Activated T-cell treated with anti-CD3 and anti-CD28 coated beads for 1 hour (primary cell): ENCODE results near the gene ELN.
A peak's percentile ranks its signal among the peaks of the same experiment; 100 is the strongest.

Experiments used
- DNase-seq: peaks from one replicate; pipeline ENCODE4 v3.0.0-alpha.2; 2020; ENCODE audit warnings: low read depth

Gene ELN

GRCh38 chr7:74093671-74094223 lies 65.8 kb downstream of the ELN start:
- no peak for DNase-seq

DNA sequence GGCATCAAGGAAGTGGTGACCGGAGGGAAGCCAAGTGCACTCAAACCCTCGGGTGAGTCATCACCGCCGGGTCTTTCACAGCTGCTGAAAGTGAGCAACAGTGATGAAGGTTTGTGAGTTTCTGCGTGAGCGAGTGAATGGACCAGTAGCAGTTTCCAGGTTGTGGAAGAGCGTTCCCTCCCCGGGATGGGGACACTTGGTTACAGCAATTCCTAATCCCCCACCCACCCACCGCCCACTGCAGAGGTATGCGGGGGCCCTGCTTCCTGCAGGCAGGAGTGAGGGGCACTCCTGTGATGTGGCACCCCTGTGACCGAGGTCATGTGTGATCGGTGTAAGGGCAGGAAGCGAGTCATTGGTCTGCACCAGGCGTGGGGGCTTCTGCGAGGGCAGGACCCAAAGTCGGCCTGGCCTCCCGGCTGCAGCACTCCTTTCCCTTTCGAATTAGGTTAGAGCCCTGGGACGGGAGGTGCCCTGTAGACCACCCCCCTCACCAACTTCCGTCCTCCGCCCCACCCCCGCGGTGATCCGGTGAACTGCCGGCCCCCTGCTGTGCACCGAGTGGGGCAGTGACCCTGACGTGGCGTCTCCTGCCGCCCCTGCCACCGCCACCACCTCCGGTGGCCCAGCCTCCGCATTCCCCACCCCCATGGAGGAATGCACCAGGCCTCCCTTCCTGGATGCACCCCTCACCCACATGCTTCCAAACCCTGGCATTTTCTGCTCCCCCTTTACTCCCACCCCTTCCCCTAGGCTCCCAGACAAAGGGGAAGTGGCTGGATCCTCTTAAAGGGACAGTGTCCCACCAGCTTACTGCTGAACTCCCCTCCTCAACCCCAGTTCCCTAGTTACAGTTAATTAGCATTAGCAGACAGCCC lies 66.5 kb downstream of the ELN start:
- peak; percentile 51 for DNase-seq

GRCh38 chr7:74095135-74095534 lies 67.2 kb downstream of the ELN start:
- no peak for DNase-seq

GRCh38 chr7:74097937-74098614 lies 70.1 kb downstream of the ELN start:
- no peak for DNase-seq

- DNase-seq = no peak
Observed at GRCh38 chr7:74099031-74099430, 71.1 kb downstream of the ELN start.

- no peak for DNase-seq
Observed at GRCh38 chr7:74101061-74101681, 73.2 kb downstream of the ELN start.

- DNase-seq = no peak
Observed at GRCh38 chr7:74103219-74103772, 75.3 kb downstream of the ELN start.

DNA sequence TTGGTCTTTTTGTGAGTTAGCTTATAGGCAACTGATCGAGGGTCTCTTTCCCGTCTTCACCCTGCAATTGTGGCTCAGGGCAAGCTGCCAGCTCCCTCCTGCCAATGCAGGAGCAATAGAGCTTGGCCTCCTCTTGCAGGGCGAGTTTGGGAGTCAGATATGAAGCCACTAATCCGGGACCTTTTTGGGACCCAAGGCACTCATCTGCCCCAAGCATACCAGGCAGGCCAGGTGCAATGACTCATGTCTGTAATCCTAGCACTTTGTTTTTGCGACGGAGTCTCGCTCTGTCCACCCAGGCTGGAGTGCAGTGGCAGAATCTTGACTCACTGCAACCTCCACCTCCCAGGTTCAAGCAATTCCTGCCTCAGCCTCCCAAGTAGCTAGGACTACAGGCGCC lies 76.7 kb downstream of the ELN start:
- DNase-seq = no peak

DNA sequence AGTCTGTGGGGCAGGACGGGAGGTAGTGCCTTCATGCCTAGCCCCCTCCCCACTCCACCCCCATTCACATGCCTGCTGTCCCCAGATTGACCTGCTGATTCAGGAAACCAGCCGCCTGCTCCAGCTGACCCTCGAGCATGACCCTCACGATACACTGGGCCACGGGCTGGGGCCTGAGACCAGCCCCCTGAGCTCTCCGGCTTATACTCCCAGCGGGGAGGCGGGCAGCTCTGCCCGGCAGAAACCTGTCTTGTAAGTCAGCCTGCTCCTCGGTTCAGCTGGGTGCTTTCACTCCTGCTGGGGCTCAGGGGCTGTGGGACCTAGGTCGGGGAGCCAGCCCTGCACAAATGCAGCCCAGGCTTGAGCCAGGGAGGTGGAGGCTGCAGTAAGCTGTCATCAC lies 78.0 kb downstream of the ELN start:
- no peak for DNase-seq

GRCh38 chr7:74106846-74107245 lies 78.9 kb downstream of the ELN start:
- no peak for DNase-seq

DNA sequence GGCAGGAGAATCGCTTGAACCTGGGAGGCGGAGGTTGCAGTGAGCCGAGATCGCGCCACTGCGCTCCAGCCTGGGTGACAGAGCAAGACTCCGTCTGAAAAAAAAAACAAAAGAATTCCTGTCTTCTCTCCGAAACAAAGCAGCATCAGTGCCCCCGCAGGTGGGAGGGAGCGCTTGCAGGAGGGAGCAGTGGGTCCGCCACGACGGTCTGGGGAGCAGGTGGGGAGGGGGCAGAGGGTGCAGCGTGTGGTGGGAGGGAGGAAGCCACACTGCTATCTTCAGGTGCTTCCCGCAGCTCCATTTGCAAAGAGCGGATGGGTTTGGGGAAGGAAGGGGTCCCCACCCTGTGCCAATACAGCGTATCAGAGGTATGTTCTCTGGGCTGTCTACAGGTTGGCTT lies 87.4 kb downstream of the ELN start:
- DNase-seq = no peak

- no peak for DNase-seq
Observed at GRCh38 chr7:74116356-74116755, 88.4 kb downstream of the ELN start.
